GM19043 (cell line): ENCODE data around the gene VIP.

Source experiments
- ATAC-seq: cut with Tn5 transposase; IDR thresholded peaks from one replicate; pipeline ENCODE4 v1.9.1; 2021; ENCODE audit warnings: low read depth; ENCODE audit not compliant: unreplicated experiment

The VIP gene

DNA sequence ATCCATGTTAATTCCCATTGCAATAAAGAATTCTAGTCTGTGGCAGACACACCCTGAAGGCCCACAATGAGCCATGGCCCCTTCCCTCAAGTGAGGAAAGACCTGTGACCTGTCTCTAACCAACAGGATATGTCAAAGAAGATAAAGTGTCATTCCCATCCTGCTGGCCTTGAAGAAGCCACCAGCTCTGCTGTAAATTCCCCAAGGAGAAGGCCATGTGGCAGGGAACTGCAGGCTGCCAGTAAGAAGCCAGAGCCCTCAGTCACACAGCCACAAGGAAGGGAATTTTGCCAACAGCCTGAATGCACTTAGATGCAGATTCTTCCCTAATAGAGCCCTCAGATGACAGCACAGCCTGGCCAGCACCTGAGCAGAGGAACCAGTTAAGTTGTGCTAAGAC is 24.8 kb downstream of the VIP start:
- no peak for ATAC-seq

DNA sequence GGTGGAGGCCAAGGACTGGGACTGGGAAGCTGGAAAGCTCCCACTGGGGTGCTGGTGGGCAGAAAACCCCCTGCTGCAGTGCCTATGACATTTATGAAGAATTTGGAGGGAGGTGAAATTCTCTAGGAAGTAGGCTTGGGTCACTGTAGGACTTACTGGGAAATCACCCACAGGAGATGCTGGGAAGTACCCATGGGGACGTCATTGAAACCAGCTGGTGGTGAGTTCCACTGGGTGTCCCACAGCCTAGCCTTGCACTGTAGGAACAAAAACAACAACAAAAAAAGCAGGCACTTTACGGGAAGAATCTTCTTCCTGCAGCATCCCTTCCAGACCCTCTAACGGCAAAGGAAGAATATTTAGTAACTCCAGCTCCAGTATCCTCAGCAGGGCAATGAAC is 26.2 kb downstream of the VIP start:
- no peak for ATAC-seq

GRCh38 chr6:152783217-152783878 is 32.8 kb downstream of the VIP start:
- ATAC-seq, result peak; percentile 74

DNA sequence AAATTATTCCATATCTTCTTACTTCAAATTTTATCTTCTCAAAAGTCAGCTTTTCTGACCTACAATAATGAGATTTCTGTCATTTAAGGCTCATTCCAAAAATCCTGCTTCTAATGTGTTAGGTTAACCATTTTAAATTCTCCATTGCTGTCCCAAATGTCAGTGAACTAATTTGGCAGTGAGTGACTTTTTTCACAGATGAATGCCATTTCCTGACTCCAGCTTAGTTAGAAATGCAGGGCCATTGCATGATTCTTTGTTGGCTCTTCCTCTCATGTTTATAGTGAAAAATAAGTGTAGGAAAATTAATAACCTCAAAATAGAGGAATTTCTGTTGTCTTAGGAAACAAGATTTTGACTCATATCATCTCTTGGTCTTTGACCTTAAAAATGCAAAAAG is 44.1 kb downstream of the VIP start:
- no peak for ATAC-seq

- no peak for ATAC-seq
Measured at GRCh38 chr6:152804150-152804549, 53.6 kb downstream of the VIP start.
